ENCODE measurements around the gene TCP10L.
"Not testable (repeated sequence)": the region's sequence is repeated elsewhere in the genome, so short reads cannot be mapped to it uniquely, and the experiment has no call there.

The TCP10L gene

GRCh38 chr21:32587120-32587519 is 1.8 kb upstream of the TCP10L start:
- DNase-seq (ENCODE audit: low read depth) = no peak

DNA sequence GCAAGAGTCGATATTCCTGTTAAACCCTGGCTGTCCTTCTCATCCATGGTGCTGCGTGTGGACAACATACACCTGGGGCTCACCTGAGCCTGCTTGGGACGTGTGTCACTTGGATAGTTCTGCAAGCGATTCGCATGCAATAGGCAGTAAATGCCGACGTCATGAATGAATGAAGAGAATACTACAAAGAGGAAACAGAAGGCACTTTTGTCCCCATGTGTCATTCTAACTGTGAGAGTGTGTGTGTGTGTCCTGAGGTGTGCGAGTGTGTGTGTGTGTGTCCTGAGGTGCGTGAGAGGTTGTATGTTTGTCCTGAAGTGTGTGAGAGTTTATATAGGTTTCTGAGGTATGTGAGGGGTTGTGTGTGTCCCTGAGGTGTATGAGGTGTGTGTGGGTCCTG is 647 bp upstream of the TCP10L start:
- no peak for DNase-seq (ENCODE audit: low read depth)

GRCh38 chr21:32584472-32584871 is 851 bp downstream of the TCP10L start:
- no peak for DNase-seq (ENCODE audit: low read depth)

GRCh38 chr21:32581732-32582131 is 3.6 kb downstream of the TCP10L start:
- no peak for DNase-seq (ENCODE audit: low read depth)

DNA sequence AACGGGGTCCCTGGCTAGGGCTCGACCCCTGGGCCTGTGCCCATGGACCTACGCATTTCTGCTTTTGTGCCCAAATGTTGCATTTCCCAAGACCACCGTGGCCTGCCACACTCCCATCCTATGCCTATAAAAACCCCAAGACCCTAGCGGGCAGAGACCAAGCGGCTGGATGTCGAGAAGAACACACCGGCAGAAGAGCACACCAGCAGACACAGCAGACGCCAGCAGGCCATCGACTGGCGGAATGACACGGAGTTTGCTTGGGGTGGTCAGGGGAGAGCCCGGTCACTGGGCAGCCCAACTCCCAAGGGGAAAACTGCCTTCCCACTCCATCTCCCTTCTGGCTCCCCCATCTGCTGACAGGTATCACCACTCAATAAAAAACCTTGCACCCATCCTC is 4.4 kb downstream of the TCP10L start:
- DNase-seq (ENCODE audit: low read depth) = no peak

GRCh38 chr21:32578107-32578691 is 7.1 kb downstream of the TCP10L start:
- no peak for DNase-seq (ENCODE audit: low read depth)

DNA sequence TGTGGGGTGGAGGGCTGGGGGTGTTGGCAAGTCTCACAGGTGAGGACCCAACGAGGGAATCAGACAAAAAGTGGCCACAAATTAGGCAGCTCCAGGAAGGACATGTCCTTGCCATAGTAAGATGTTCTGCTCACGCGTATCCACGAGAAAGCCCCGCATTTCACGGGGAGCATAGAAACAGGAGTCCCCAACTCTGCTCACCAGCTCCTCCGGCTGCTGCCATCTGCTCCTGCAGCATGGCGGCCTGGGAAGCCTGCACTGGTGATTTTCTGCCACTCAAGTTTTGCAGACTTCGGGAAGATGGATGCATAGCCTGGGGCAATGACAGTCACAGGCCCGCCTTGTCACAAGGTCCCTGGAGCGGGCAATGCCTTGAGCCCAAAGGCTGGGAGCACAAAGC is 9.3 kb downstream of the TCP10L start:
- DNase-seq (ENCODE audit: low read depth) = no peak

GRCh38 chr21:32574946-32575925 is 10.1 kb downstream of the TCP10L start:
- no peak for DNase-seq (ENCODE audit: low read depth)

GRCh38 chr21:32572574-32573420 is 12.5 kb downstream of the TCP10L start:
- DNase-seq (ENCODE audit: low read depth) = no peak

GRCh38 chr21:32570456-32570855 is 14.9 kb downstream of the TCP10L start:
- no peak for DNase-seq (ENCODE audit: low read depth)

DNA sequence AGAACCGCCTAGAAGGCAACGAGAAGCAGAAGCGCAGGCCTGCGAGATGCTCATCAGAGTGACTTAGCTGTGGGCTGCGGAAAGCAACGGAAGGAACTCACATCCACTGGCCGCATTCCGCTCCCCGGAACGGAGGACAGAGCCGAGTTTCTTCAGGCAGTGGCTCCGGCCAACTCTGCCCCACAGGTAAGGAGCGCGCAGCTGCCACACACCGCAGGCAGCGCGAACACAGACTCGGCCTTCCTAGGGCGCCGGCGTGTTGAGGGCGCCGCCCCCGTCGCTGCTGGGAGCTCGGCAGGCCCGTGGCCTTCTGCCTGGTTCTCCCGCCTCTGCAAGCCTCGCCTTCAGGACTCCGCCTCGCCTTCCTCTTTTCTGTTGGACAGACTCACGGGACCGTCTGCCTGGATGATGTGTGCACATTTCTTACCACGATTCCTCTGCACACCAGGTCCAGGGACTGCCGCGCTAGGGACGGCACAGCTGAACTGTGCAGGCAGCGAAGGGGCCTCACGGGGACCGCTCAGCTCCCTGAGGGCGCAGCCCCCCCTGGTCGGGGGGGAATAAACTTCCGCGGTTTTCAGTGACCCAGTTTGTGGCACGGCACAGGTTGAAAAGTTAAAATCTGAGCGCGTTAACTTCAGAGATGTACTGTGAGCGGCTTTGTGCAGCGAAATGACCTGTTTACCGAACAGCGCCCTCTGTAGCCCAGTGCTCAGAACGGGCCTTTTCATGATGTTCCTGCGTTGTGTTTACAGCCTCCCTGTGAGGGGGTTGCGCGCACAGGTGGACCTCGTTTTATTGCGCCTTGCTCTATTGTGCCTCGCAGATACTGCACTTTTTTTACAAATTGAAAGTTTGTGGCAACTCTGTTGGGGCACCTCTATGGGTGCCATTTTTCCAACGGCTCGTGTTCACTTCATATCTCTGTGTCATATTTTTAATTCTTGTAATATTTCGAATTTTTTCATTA is 15.8 kb downstream of the TCP10L start:
- DNase-seq (ENCODE audit: low read depth) = peak; percentile 59

DNA sequence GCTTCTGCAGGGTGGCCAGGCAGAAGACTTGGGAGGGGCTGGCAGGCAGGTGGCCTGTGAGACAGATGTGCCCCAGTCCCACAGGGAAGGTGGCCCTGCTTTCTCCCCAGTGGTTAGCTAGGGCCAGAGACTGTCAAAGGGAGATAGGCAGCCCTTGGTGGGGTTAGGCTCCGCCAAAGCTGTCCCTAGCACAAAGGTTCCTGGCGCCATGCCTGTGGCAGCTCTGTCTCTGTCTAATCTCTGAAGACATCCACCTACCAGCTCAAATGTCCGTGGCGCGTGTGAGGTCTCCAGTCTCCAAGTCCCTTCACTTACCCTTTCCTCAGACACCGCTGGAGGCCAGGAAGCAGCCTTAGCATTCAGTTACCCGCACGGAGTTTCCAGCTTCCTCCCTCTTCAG is 17.7 kb downstream of the TCP10L start:
- DNase-seq (ENCODE audit: low read depth) = no peak

DNA sequence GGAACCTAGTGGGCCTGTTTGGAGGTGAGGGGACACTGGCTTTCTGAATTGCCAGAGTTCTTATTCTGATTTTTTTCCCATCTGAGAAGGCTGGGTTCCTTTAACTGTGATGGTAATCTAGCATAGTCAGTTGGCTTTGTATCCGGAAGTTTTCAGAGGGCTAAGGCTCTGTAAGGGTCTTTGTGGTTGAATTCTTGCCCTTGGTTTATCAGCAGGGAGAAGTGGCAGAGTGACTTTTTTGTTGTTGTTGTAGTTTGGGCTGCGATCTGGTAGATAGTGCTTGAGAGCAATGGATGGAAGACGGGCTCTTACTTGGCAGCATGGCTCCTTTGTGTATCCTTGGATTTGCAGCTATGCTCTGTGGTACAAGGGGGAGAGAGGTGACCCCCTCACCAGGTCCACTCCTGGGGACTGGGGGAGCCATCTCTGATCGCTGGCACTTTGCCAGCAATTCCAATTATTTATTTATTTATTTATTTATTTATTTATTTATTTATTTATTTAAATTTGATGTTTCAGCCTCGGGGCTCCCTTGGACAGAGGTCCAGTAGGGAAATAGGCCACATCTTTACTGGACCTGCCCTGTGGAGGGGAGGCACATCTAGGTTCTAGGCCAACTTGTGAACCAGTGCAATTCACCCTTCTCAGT is 18.5 kb downstream of the TCP10L start:
- no peak for DNase-seq (ENCODE audit: low read depth)

DNA sequence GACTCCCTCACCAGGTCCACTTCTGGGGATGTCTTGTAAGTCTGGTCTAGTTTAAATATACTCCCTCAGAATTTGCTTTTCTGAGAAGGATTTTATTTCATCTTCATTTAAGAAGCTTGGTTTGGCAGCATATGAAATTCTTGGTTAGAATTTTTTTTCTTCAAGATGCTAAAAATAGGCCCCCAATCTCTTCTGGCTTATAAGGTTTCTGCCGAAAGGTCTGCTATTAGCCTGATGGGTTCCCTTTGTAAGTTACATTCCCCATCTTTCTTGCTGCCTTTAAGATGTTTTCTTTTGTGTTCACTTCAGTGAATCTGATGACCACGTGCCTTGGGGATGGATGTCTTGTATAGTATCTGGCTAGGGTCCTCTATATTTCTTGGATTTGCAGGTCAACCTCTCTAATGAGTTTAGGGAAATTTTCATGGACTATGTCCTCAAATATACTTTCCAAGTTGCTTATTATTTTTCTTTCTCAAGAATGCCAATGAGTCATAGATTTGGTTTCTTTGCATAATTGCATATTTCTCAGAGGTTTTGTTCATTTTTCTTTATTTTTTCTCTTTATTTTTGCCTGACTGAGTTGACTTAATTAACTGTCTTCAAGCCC is 19.4 kb downstream of the TCP10L start:
- no peak for DNase-seq (ENCODE audit: low read depth)

DNA sequence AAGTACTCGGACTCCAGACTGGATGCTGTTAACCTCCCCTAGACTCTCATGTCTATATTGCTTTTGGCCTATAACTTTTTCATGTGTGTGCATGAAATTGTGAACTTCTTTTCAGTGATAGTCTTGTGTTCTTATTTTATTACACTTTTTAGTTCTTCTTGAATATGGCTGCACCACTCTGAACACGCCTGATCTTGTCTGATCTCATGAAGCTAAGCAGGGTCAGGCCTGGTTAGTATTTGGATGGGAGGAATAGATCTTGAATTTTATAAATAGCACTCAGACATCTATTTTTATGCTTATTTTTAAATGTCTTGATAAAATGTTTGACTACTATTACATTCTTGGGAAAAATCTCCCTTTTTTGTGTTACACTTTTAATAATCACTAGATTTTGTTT is 22.4 kb downstream of the TCP10L start:
- DNase-seq (ENCODE audit: low read depth) = no peak

- peak; percentile 77 for DNase-seq (ENCODE audit: low read depth)
These were observed 22.9 kb downstream of the TCP10L start for GRCh38 chr21:32562426-32562825.

DNA sequence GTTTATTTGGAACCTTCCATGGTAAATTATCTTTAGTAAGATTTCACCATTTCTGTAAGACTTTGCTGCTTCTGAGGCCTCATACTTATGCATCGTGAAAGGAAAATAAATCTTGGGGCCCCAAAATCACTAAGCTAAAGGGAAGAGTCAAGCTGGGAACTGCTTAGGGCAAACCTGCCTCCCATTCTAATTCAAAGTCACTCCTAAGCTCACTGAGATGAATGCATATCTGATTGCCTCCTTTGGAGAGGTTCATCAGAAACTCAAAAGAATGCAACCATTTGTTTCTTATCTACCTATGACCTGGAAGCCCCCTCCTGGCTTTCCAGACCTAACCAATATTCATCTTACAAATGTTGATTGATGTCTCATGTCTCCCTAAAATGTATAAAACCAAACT is 23.8 kb downstream of the TCP10L start:
- not testable (repeated sequence) for DNase-seq (ENCODE audit: low read depth)

DNA sequence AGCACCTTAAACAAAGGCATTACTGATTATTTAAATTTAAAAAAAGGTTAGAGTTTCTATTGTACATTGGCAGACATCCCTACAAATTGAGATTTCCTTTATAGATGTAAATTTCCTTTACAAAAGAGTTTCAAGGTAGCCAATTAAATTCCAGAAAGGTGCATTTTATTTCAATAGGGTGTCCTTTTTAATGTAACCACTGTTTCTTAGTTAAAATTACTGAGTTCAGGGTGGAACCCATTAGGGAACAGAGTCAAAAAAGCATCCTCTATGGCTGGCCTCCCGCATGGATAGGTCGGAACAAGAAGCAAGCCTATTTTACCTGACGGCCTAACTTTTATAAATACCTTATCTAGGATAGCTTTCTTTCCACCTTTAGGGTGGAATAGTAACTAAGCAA is 24.4 kb downstream of the TCP10L start:
- DNase-seq (ENCODE audit: low read depth) = no peak

DNA sequence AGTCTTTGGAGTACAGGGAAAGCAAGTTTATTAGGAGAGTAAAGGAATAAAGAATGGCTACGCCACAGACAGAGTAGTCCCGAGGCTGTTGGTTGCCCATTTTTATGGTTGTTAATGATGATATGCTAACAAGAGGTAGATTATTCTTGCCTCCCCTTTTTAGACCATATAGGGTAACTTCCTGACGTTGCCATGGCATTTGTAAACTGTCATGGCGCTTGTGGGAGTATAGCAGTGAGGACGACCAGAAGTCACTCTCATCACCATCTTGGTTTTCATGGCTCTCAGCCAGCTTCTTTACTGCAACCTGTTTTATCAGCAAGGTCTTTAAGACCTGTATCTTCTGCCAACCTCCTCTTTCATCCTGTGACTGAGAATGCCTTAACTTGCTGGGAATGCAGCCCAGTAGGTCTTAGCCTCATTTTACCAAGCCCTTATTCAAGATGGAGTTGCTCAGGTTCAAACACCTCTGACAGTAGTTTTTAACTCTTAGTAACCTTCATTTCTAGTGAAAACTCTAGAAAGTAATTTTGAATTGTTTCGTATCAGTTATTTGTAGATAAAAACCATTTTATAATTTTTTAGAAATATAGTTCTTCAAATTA is 26.2 kb downstream of the TCP10L start:
- no peak for DNase-seq (ENCODE audit: low read depth)

- DNase-seq (ENCODE audit: low read depth) = no peak
These were observed 27.2 kb downstream of the TCP10L start for GRCh38 chr21:32558106-32558505.

All from fibroblast of the conjunctiva (primary cell).